GM10266 (cell line): ENCODE data around the gene ELMO3.
A peak's percentile ranks its signal among the peaks of the same experiment; 100 is the strongest.

Experiments
- DNase-seq: peaks from one replicate; pipeline ENCODE4 v3.0.0; 2012; ENCODE audit errors: extremely low spot score
- CTCF ChIP-seq: IDR thresholded peaks from 2 replicates; pipeline ENCODE4 v1.5.1; 2012; ENCODE audit warnings: mild to moderate bottlenecking, low read depth; ENCODE audit not compliant: control insufficient read depth, insufficient read depth; ENCODE audit errors: missing control alignments

ELMO3 gene

GRCh38 chr16:67165121-67166078 is 33.5 kb upstream of the ELMO3 start:
- TF ChIP-seq CTCF, result no peak
- DNase-seq, result no peak

GRCh38 chr16:67166110-67166547 is 32.8 kb upstream of the ELMO3 start:
- no peak for TF ChIP-seq CTCF
- no peak for DNase-seq

GRCh38 chr16:67166598-67167168 is 32.2 kb upstream of the ELMO3 start:
- peak; percentile 19 for TF ChIP-seq CTCF
- no peak for DNase-seq

GRCh38 chr16:67167588-67167987 is 31.3 kb upstream of the ELMO3 start:
- DNase-seq, result no peak
- no peak for TF ChIP-seq CTCF

- TF ChIP-seq CTCF, result no peak
- no peak for DNase-seq
These were observed 29.9 kb upstream of the ELMO3 start for GRCh38 chr16:67169011-67169451.

GRCh38 chr16:67169642-67170167 is 29.2 kb upstream of the ELMO3 start:
- no peak for DNase-seq
- TF ChIP-seq CTCF, result peak; percentile 61

- DNase-seq, result peak; percentile 87
- peak; percentile 36 for TF ChIP-seq CTCF
These were observed 28.6 kb upstream of the ELMO3 start, which contains the start of gene NOL3 for GRCh38 chr16:67170168-67170948. Gene NOL3 (plus strand): TSS chr16:67170538.
